GM12872 (cell line): Measurements from ENCODE around the gene KRTAP10-8.

Source experiments
- CTCF ChIP-seq: IDR thresholded peaks from 3 replicates; pipeline ENCODE4 v1.5.1; 2011; ENCODE audit warnings: low read depth, mild to moderate bottlenecking, low read length, moderate library complexity; ENCODE audit not compliant: insufficient read depth

The KRTAP10-8 gene

DNA sequence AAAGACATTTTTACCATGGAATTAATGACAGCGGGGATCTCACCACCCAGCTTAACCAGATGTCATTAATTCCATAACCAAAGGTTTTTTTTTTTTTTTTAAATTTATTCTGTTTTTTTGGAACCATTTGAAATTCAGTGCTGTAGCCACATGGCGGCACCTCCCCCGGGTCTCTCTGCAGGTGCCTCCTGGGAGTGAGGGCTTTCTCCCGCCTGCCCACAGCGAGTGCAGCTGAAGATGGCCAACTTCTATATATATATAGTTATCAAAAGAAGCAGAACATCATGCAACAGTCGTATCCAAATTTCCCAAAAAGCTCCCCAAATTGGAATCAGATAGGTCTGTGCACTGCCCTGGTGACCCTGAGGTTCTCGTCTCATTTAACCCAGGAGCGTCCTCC lies 3.6 kb downstream of the KRTAP10-8 start:
- TF ChIP-seq CTCF = no peak

DNA sequence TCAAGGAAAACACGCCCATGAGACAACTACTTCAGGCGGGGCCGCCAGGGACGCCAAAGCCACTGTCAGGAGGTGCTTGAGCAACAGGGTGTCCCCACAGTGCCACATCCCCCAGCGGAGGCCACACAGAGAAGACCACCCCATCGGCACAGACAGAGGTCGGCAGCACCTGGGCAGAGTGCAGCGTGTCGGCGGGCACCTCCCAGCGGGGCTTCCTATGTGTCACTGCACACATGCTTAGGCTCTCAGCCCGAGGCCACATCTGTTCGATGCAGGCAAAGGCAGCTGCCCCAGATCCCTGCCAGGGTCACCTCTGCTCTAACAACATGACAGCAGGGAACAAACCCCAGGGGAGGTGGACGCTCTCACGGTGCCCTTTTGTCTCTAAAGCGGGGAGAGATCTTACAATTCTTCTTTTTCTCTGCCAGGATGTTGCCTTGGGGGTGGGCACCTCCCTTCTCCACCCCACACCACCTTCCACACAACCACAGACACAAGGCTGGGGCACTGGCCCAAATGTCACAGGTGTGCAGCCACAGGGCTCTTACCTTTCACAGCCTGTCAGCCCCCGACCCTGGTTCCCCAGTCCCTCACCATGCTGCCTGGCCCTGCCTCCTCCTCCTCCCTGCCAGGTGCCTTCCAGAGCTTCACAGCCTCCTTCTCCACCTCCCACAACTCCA lies 4.2 kb downstream of the KRTAP10-8 start:
- TF ChIP-seq CTCF = no peak

- TF ChIP-seq CTCF = no peak
These were observed 4.7 kb downstream of the KRTAP10-8 start for GRCh38 chr21:44616591-44616926.

- TF ChIP-seq CTCF = no peak
These were observed 5.2 kb downstream of the KRTAP10-8 start for GRCh38 chr21:44617071-44617501.

- TF ChIP-seq CTCF = 0 out of 3 replicates have a peak, but pooled peaks have one; percentile 28
These were observed 6.6 kb downstream of the KRTAP10-8 start for GRCh38 chr21:44618504-44618903.

DNA sequence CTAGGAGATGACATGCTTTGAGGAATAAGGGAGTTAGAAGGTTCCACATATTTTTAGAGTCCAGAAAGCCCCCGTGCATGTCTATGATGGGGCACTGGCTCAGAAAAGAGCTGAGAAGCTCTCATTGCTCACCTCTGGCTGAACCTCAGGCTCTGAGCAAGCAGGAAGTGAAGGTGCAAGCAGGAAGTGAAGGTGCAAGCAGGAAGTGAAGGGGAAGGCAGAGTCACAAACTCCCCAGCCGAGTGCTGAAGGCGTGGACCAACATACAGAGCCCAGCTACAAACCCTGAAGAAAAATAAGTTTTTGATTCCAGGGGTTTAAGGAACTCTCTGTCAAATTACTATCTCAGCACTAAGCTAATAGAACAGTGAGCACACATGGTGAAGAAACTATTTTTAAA lies 7.0 kb downstream of the KRTAP10-8 start:
- TF ChIP-seq CTCF = no peak

- TF ChIP-seq CTCF = no peak
These were observed 8.0 kb downstream of the KRTAP10-8 start for GRCh38 chr21:44619886-44620285.
